ENCODE measurements around the gene KRT4. TPM values are rescaled to one million over a fixed set of nuclear protein-coding genes. Genes with fewer than 3 reads are reported as not detected.

Gene KRT4
- total RNA-seq, 1 donor from 2014 or later = 0.94 TPM

DNA sequence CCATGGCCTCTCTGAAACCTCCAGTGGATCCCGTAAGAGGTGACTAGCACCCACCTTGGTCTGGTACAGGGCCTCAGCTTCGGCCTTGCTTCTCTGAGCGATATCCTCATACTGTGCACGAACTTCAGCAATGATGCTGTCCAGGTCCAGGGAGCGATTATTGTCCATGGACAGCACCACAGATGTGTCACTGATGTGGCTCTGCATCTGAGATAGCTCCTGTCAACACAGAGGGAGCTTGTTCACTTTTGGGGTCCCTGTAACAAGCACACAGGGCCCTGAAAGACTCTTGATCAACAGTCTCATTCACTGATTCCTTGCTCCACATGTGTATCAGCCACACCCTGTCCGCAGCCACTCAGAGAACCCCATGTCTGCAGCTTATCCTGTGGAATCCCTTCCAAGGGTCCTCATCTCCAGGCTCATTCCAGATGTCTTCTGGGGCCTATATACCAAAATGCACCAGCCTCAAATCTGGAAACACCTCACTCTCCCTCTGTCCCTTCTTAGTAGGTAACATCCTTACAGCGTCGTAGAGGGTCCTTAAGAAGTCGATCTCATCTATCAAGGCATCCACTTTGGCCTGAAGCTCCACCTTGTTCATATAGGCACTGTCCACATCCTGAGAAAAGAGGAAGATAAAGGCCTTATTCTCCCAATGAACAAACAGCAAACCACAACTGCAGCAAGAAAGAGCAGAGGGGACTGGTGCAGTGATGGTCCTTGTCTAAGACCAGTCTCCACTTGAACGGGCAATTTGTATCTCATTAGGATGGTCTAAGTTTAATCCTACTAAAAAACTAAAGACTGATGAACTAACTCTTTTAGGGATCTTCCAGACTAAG lies 21.5 kb downstream of the KRT4 start:
- DNase-seq = no peak

DNA sequence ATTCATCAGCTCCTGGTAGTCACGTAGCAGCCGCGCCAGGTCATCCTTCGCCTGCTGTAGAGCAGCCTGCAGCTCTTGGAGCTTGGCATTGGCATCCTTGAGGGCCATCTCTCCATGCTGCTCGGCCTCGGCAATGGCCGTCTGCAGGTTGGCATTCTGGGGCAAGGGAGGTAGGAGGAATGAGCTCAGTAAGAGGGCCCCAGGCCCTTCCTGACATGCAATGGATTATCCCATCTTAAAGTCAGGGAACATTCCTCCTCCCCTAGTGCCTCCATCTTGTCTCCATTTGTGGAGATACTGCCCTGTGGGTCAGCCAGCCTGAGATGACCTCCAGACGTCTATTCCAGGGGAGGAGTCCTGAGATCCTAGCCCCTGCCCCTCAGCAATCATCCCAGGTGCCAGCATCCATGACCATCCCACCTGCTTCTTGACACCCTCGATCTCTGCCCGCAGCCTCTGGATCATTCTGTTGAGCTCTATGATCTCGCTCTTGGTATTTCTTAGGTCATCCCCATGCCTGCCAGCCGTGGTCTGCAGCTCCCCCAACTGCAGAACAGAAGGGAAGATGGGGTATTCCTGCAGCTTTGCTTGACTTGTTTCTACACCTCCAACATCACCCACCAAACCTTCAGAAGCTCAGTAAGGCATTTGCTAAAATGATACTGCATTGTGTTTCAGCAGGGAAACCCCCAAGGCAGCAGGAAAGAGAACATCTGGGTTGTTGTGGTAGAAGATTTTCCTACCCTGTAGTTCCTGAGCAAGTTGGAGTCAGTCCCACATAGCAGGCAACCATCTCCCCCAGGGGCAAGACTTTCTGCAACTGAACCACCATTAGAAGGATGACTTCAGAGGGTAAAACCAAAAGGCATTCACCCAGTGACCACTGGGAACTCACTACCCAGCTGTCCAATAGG lies 22.4 kb downstream of the KRT4 start:
- no peak for DNase-seq

GRCh38 chr12:52790427-52791270 lies 23.3 kb downstream of the KRT4 start:
- no peak for DNase-seq

DNA sequence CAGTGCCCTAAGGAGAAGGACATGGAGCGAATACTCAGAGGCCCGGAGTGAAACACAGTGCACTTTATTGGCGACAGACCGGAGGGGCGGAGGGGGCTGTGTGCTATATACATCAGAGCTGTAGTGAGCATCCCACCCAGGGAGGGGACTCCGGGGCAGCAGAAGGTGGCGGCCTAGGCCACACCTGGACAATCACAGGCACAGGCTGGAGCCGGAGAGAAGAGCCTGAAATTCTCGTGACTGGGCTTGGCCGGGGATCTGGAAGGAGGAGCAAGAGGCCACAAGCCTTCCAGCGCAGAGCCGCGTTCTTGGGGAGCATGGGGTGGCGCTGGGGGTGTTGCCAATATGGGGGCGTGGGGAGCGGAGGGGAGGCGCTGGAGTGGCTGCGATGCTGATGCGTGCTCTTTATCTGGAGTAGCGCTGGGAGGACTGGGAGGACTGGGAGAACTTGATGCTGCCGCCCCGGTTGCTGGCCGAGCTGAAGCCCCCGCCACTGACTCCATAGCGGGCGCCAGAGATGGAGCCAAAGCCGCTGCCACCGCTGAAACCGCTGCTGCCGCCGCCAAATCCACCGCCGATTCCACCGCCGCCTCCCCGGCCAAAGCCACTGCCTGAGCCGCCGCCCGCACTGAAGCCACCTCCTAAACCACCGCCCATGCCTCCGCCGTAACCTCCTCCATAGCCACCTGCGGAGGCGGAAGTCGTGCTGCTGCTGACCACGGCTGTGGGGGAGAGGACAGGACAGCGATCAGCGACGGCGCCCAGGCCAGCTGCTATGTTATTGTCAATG lies 24.1 kb downstream of the KRT4 start:
- no peak for DNase-seq

DNA sequence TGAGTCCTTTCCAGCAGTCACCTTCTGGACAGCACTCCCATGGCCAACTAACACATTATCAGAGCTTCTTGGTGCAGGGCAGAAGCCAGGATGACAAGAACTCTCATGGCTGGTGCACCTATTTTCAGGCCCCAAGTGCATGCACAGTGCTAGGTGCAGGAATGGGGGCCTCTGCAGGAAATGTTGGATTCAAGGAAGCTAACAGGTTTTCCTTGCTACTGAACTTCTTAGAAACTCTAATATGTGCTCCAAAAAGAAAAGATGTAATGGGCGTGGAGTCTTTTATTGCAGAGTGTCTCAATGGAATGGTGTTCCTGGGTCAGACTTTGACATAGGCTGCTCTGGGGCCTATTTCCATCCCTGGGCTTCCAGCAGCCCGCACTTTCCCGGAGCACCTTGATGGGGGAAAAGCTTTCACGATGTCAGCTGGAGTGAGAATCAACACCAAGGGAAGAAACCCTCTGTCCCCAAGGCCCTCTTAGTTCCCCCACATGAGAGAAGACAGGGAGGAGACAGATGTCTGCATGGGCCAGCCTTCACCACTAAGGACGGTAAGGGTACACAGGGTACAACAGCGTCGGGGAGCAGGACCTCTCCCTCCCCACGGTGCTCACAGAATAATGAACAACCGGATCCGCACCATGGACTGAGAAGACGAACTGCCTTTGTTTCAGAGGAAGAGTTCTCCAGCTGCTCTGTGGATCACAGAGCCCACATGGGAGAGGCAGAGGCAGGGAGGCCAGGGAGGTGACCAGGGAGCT lies 24.9 kb downstream of the KRT4 start:
- no peak for DNase-seq

GRCh38 chr12:52788192-52788875 lies 25.6 kb downstream of the KRT4 start:
- no peak for DNase-seq

GRCh38 chr12:52787324-52788191 lies 26.4 kb downstream of the KRT4 start:
- no peak for DNase-seq

GRCh38 chr12:52784909-52785308 lies 29.0 kb downstream of the KRT4 start:
- DNase-seq = no peak

GRCh38 chr12:52783563-52784316 lies 30.2 kb downstream of the KRT4 start:
- DNase-seq = no peak

- no peak for DNase-seq
Measured at GRCh38 chr12:52782502-52782901, 31.4 kb downstream of the KRT4 start.

- DNase-seq = no peak
Measured at GRCh38 chr12:52781399-52782082, 32.4 kb downstream of the KRT4 start.

DNA sequence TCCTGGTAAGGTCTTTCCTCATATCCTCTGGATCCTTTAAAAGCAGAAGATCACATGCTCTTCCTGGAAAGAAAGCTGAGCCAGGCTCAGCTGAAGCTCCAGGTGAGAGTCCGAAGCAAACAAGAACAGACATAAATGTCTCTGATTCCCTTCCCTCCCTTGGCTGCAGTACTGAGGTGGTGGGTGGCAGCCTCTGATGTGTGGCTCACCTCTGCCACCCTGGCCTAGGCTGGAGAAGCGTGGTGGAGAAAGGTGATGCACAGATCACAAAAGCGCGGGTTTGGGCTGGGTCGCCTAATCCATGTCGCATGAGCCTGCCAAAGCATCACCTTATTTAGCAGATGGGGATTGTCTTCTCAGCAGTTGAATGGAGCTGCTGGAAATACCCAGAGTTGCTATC lies 34.0 kb downstream of the KRT4 start:
- no peak for DNase-seq

GRCh38 chr12:52778833-52779232 lies 35.1 kb downstream of the KRT4 start:
- no peak for DNase-seq

- DNase-seq = no peak
Measured at GRCh38 chr12:52777566-52777965, 36.4 kb downstream of the KRT4 start.

GRCh38 chr12:52776913-52777395 lies 37.0 kb downstream of the KRT4 start, which contains the start of gene KRT76:
KRT76 (minus strand) TSS chr12:52777345; CDS start chr12:52777291, 54 bp downstream.
- DNase-seq = no peak

DNA sequence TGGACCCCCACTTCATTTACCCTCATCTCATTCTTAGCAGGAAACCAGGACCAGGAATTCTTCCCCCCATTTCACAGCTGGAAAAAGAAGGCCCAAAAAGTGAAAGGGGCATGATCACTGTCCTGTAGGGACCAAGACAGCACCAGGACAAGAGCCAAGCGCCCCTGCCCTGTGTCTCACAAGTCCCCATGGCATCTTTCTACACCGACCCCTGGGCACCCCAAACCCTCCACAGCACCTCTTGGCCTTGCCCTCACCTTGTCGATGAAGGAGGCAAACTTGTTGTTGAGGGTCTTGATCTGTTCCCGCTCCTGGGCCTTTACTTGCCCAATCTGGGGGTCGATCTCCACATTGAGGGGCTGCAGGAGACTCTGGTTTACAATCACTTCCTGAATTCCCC lies 37.5 kb downstream of the KRT4 start:
- DNase-seq = no peak

DNA sequence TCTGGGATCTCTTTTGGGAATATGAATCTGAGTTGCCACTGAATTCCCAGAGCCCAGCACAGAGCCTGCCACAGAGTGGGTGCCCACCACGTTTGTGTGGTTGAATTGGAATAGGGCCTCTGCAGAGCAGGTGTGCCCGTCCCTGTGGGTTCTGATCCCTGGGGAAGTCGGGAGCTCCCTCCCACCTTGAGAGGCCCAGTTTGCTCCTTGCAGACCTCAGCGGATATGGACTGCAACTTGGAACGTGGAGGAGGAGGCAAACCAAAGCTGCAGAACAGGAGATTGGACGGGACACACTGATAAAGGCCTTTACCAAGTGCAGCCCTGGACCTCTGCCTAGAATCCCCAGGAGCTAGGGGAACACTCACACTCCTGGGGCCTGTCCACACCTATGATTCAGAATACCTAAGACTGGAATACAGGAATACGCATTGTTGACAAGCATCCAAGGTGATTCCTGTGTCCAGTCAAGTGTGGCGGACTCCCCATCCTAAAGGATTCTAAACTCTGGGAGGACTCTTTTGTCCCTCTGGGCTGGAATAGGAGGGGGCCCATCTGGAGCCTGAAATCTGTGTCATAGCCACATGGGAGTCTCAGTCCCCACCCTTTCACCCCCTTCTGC lies 39.2 kb downstream of the KRT4 start:
- DNase-seq = no peak

All from occipital lobe (tissue), 2 donors.